Activated gamma-delta T cell treated with anti-CD3 and anti-CD28 coated beads, Interleukin-2, amount 50 U/mL, for 16 hours (primary cell): ENCODE measurements around the gene PHF10.
A peak's percentile ranks its signal among the peaks of the same experiment; 100 is the strongest.

Experiments used
- DNase-seq: peaks from one replicate; pipeline ENCODE4 v3.0.0-alpha.2; 2020; ENCODE audit warnings: low read depth

PHF10 gene

DNA sequence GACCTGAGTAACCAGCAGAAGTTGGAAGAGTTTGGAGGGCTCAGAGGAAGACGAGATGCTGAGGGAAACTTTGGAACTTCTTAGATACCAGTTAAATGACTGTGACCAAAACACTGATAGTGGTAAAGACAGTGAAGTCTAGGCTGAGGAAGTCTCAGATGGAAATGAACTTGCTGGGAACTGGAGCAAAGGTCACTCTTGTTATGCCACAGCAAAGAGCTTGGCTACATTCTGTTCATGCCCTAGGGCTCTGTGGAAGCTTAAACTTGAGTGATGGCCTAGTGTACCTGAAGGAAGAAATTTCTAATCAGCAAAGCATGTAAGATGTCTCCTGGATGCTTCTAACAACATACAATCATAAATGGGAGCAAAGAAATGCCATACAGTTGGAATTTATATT, 47.2 kb downstream of the PHF10 start:
- no peak for DNase-seq

DNA sequence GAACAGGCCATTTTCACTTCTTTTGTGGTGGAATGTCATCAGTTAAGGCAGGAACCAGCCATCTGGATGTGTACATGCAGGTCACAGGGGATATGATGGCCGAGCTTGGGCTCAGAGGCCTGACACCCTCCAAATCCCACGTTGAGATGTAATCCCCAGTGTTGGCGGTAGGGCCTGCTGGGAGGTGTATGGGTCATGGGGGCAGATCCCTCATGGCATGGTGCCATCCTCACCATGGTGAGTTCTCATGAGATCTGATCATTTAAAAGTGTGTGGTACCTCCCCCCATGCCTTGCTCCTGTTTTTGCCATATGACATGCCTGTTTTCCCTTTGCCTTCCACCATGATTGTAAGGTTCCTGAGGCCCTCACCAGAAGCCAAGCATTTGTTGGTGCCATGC, 49.3 kb downstream of the PHF10 start:
- DNase-seq: no peak

DNA sequence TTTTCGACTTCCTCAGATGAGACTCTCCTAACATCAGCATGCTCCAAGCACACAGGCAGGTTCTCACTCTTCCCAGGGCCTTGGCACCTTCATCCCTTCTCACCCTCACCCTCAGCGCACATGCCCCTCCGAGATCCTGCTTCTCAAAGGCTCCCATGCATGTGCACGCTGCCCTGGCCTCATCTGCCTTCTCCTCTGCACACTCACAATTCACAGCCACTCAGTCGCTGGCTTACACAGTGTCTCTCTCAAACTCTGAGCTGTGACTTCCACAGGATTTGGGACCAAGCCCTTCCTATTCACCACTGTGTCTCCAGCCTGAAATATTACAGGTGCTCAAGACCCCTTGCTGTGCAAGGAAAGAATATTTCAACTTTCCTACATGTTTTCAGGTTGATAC, 52.7 kb downstream of the PHF10 start:
- DNase-seq: no peak

DNA sequence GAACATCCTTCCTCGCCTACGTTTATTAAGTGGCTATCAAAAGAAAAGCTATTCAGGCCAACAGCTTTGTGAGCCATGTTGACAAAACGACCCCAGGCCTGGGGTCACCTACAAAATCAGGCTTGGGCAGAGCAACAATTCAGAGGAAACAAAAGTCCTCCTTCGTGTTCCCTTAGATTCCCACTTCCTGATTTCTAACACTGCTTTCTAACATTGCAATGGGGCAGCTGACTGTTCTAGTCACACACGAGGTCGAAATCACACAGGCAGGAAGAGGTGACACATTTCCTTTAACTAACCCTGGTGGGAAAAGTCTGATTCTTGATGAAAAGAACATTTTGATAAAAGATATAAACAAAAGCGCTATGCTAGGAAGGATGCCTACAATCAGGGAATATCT, 54.4 kb downstream of the PHF10 start:
- DNase-seq: no peak

DNA sequence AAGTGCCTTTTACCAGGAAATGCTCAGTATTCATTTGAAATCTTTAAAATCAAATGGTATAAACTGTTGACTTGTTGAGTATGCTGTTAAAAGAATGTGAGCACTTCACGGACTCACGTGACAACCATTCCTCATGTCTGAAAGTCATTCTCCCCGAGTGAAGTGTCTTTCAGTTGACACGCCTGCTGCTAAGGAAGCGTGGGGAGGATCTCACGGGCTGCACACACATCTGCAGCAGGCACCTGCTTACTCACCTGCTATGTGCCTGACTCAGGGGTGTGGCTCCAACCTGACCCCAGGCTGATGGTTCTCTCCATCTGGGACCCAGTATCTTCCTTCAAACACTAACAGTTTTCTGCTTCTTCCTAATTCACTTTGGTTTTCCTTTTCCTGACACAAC, 55.2 kb downstream of the PHF10 start:
- DNase-seq: no peak

DNA sequence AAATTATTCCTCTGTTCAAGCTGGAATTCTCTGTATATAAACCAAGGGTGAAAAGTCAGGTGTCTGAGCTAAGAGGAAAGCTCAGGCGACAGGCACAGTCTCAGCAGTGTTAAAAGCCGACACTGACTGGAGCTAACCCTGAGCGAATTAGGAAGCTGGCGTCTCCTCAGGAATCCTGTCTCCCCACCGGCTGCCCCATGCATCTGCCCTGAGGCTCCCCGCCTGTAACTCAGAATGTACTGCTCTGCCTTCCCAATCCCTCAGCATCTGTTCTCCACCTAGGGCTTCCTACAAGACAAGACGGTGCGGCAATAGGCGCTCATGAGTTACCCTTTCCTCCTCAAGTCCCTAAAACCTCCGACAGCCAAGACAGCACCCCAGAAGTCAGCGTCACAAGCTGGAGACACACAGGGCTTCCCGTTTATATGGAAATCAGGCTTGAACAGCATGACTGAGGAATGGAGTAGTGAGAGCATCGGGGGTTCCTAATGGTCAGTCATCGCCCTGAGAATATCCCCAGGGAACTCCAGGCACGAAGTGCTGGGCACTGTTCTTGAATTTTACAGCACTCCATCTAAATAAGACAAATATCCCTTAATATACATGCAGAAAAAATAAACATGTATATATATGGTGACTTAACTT, 56.0 kb downstream of the PHF10 start:
- DNase-seq: no peak

DNA sequence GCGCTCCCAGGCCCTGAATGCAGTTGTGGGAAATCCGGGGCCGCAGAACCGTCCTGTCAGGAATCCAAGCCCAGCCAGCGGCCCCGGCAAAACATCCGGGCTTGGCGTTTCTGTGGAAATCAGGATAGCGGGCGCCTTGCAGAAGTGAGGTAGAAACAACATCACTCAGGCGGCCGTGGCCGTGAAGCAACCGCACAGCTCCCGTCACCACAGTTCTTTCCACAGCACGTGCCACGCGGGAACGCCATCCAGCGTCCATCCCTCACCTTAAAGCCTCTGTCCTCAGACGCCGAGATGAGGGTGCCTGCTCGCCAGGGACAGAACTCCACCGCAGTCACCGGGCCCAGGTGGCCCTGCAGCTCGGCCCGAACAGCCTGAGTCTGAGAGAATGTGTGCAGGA, 56.6 kb downstream of the PHF10 start:
- DNase-seq: no peak

DNA sequence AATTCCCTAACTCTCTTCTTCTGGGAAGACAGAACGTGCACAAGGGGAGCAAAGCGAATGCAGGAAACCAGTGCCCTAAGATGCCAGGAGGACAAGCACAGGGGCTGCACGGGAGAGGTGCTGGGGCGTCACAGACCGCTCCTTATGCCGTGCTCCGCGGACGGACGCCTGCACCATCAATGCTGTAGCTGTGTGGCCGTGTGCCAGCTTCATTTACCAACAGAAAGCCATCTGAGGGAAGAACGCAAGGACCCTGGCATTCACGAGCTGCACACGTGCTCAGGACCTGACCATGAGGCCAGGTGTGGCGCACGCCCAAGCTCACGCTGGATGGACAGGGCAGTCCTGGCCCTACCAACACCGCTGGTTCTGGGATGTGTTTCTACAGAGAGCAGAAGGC, 57.9 kb downstream of the PHF10 start:
- DNase-seq: no peak

DNA sequence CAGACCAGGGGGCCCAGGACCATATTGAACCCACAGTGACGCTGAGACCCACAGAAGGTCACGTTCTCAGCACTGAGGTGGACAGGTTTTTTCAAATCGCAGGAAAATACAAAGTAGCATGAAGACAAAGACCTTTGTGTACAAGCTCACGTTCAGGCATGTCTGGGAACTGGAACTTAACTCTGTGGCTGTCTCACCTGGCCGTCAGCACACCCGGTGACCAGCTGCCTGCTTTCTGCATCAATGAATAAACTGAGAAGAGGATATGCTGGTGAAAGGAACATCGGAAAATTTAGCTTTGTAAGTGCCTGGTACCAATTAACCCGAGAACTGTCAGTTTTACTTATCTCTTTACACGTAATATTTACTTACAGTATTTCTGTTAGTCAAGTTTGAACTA, 59.0 kb downstream of the PHF10 start:
- no peak for DNase-seq

DNA sequence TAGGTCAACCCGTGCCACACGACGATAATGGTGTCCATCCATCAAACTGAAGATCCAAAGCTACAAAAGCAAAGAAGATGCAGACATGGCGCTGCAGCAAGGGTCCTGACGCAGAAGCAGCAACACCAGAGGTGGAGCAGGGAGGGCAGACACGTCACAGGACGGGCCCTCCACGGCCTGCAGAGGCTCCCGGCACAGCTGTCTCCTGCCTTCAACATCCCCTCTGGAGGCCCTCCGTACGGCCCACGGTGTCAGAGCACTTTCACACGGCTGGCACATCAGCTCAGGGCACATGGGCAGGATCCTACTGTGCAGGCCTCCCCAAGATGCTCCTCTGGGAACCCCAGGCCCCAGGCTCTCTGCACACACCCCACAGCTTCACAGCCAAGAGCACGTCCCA, 60.1 kb downstream of the PHF10 start:
- no peak for DNase-seq

DNA sequence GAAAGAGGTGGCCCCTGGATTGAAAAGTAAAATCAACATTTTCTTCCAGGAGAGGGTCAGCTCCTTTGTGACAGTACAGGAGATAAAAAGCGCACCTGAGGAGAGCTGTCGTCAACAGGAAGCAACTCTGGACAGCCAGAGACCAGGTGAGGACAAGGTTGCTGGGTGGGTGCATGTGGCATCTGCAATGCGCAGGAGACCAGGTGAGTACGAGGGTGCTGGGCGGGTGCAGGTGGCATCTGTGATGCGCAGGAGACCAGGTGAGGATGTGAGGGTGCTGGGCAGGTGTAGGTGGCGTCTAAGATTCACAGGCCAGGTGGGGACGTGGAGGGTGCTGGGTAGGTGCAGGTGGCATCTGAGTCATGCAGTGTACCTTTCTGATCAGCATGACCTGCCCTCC, 60.8 kb downstream of the PHF10 start:
- DNase-seq: no peak

DNA sequence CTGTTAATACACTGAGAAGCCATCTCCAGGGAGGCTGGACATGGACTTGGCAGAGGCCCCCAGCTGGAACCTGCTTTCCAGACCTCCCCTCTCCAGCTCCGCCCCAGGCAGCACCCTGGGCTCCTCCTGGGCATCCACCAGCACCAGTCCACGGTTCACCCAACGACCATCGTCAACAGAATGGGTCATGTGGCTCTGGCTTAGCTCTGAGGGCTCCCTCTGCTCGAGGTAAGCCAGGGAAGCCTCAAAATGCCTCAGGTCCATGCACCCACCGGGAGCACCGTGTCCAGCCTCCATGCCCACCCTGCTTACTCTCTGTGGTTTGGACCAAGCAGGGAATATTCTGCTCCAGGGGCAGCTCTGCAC, 62.9 kb downstream of the PHF10 start:
- DNase-seq: no peak

DNA sequence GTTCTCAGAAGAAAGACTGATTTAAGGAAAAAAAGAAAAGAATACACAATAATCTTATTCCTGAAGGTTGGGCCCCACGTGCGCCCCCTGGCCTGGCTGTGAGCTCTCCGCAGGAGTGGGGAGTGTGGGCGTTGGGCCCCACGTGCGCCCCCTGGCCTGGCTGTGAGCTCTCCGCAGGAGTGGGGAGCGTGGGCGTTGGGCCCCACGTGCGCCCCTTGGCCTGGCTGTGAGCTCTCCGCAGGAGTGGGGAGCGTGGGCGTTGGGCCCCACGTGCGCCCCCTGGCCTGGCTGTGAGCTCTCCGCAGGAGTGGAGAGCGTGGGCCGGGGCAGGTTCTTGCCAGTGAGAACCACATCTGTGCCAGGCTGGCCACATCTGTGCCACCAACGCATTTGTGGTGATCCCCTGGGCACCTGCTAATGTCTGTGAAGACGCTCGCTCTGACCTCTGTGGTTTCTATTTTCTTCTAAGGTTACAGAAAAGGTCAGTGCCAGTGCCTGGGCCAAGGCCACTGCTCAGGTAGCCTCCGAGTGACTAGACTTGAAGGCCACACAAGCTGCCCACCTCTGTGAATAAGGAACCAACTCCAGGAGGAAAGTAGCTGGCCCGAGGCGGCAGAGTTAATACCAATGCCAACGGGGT, 63.4 kb downstream of the PHF10 start:
- DNase-seq: no peak

DNA sequence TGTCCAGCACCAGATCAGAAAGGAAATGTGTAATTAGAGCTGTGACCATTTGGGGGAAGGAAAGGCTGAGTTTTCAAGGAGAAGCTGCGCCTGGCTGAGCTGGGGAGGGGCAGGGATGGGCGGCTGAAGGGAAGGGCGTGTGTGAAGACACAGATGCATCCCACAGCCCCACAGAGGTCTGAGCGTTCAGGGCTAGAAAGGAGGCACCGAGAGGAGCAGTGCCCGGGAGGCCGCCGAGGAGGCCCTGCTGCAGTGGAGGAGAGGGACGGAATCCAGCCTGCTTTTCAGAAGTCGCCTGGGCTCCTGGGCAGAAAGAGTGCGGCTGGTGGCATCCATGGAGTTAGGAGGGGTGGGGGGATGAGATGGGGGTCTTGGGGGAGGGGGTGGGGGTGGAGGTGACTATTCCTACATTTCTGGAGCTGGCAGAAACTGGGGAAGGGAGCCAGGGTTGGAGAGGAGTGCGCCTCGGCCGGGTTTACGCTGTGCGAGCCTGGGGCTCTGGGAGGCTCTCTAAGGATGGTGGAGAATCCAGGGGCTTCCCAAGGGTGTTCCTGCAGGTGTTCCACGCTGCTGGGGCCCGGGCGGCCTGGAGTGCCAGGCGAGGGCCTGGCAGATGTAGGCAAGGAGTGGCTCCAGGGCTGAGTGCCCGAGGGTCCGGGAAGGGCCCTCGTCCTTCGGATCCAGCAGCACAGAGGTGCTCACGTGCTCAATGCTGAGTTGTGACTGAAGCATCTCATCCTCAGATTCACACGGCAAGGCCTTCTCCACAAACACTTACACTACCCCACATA, 64.3 kb downstream of the PHF10 start:
- no peak for DNase-seq

DNA sequence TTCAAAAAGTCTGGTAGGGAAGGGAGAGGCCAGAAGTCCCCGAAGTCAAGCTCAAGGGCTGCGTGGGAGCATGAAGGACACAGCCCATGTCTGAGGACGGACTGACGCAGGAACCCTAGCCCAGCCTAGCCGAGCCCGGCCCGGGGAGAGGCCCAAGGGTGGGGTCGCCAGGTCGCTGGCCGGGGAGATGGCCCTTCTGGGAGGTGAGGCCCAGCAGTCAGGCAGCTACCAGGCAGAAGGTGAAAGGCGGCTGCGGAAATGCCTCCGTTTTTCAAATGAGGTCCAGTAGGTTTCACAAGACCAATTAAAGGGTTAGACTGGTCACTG, 67.1 kb downstream of the PHF10 start:
- DNase-seq: no peak

DNA sequence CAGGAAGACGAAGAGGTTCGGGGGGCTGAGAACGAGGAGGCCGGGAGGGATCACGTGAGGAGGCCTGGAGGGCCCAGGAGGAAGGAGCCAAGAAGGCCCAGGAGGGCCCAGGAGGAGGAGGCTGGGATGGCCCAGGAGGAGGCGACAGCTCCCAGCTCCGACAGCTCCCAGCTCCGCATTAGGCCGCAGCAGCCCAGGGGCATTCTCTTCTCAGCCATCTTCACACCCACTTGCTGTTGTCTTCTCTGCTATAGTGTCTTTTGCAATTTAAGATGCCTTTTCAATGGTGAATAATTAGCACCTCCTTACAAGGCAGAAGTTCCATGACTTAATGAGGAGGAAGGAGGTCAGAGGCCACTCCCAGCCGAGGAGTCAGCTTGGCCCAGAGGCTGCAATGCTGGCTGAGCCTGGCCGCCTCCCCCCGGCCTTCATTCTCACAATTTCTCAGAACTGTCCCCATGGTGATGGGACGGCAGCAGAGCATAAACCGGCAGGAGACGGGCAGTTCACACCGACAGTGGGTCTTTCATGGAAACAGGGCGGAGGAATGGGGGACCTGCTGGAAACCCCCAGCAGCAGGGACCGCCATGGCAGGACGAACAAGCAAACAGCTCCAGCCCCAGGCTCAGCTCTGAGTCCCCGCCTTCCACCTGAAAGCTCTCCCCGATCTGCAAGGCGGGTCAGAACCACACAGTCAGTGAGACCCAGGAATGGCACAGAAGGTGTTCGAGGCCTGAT, 67.6 kb downstream of the PHF10 start:
- no peak for DNase-seq

DNA sequence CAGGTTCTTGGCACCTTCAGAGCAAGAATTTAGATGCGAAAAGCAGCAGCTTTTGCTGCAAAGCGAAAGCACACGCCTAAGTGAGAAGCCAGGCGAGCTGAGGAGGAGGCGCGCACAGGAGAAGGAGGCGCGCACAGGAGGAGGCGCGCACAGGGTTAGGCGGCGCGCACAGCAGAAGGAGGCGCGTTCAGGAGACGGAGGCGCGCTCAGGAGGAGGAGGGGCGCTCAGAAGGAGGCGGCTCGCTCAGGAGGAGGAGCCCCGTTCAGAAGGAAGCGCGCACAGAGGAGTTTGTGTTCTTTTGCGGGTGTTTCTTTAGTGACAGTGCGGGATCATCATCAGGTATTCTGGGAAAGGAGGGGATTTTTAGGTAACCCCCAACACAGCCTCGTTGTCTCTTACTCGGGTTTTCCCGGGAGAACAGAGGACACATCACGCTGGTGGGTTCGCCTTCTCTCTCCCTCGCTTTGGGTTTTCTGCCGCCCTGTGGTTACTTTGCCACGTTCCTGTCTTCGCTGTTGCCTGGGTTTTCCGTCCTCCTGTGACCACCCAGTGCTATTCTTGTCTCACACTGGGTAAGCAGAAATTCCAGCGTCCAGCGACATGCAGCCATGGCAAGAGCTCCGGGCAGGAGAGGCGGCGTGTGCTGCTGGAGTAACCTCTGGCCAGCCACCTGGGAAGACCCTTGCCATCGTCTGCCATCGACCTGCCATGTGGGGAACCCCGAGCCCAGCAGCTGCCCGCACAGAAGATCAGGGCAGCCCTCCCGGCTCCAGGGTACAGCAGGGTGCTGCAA, 69.5 kb downstream of the PHF10 start:
- peak; percentile 32 for DNase-seq
